AG10803 (cell line): ENCODE measurements around the gene GCKR.

ENCODE experiments used
- DNase-seq: peaks from one replicate; pipeline ENCODE4 v3.0.0; 2010; ENCODE audit warnings: low read depth
- H3K4me3 ChIP-seq: 2 replicates; pipeline ENCODE4 v1.5.1; 2011; ENCODE audit warnings: mild to moderate bottlenecking, low read length, control low read depth
- TF ChIP-seq, protein P1 (sequence below): conservative IDR thresholded peaks from 2 replicates; pipeline ENCODE4 v1.5.1; 2011; ENCODE audit warnings: mild to moderate bottlenecking, low read length, control low read depth, inconsistent platforms

GCKR gene

DNA sequence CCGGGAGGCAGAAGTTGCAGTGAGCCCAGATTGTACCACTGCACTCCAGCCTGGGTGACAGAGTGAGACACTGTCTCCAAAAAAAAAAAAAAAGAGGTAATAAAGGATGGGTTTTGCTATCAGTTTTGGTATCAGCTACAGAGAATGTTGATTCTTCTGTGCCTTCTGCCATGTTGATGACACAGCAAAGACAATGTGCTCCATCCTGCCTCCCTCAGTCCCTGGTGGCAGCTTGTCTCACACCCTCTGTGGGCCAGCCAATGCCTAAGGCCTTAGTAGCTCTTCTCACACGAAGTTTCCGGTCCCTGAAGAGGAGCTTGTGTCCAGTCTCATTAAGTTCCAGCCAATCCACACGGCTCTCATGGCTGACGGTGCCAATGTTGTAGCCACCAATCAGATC is 24.7 kb upstream of the GCKR start:
- TF ChIP-seq, protein P1, sequence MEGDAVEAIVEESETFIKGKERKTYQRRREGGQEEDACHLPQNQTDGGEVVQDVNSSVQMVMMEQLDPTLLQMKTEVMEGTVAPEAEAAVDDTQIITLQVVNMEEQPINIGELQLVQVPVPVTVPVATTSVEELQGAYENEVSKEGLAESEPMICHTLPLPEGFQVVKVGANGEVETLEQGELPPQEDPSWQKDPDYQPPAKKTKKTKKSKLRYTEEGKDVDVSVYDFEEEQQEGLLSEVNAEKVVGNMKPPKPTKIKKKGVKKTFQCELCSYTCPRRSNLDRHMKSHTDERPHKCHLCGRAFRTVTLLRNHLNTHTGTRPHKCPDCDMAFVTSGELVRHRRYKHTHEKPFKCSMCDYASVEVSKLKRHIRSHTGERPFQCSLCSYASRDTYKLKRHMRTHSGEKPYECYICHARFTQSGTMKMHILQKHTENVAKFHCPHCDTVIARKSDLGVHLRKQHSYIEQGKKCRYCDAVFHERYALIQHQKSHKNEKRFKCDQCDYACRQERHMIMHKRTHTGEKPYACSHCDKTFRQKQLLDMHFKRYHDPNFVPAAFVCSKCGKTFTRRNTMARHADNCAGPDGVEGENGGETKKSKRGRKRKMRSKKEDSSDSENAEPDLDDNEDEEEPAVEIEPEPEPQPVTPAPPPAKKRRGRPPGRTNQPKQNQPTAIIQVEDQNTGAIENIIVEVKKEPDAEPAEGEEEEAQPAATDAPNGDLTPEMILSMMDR: no peak

DNA sequence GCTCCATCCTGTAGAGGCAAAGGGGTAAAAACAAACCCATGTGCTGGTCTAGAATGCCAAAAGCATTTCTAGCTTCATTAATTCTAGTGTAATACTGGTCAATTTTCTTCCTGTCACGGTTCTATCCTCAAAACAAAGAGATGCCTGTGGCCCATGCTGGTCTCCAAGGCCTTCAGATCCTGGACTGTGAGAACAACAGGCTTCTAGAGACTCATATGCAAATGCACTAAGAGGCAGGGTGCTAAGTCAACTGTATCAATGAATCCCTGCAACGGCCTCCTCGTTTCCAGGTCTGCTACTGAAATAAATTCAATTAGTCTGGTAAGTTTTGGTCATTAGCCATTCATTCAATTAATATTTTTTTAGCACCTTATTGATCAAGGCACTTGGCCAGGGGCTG is 11.1 kb upstream of the GCKR start:
- TF ChIP-seq, protein P1: no peak
- no peak for DNase-seq
- H3K4me3 ChIP-seq: no peak overlapping the region

More for the DNA sequence above, 24.7 kb upstream of the GCKR start:
- no peak for DNase-seq
- H3K4me3 ChIP-seq: no peak overlapping the region

DNA sequence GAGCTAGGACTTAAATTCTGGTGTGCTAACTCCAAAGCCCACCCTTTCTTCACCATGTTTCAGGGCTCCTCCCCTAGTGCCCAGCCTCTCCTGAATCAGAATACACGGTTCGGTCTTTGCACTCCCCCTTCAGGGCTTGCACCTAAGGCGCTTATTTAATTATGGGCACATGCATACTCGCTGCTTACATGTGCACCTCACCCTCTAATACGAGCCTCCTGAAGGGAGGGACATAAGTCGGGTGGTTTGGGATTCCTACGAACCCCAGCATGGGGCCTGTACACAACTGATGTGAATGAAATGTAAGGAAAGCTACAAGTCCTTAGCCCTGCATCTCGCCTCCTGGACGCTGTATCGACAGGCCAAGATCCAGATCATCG is 7.5 kb upstream of the GCKR start:
- TF ChIP-seq, protein P1: peak; percentile 23
- DNase-seq: peak; percentile 16

DNA sequence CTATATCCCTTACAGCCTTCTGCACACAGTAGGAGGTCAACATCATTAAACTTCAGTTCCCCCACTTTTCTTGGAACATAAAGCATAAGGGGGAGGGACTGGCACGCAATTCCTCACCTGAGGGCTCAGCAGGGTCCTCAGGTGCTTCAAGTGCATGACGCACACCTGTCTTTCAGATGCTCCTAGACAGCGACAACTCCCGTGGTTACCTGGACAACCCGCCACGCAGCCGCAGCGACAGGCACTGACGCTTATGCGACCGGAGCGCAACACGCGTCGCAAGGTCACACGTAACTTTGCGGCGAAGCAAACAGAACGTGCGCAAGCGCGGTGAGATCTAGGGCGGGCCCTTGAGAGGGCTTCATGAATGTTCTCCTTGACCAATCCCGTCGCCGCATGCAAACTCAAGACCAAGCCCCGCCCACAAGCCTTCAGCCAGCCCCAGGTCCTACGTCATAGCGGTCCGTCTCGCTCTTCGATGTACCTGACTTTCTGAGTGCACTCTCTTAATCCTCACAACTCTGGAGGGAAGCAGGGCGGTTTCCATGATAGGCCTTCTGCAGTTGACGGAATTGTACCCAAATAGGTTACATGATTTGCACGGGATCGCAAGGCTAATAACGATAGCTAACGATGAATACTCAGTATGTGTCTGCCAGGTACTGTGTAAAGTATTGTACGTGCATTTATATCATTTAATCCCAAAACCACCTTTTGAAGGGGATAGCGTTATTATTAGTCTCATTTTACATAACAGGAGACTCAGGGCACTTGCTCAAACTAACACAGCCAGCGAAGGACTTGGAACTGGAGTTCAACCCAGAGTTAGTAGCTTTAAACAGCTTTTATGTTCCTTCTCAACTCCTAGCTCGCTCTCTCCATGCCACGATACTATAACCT is 6.9 kb upstream of the GCKR start, which contains the start of gene IFT172:
TSS of gene IFT172 (minus strand) at position 246 of the 900 bp plus-strand sequence. CDS start at position 156, 90 bp downstream.
- H3K4me3 ChIP-seq: peak within 1 kb of the TSS; percentile 81
- peak; percentile 97 for DNase-seq

More for the DNA sequence above, 7.5 kb upstream of the GCKR start:
- H3K4me3 ChIP-seq: peak overlapping the region; percentile 81

DNA sequence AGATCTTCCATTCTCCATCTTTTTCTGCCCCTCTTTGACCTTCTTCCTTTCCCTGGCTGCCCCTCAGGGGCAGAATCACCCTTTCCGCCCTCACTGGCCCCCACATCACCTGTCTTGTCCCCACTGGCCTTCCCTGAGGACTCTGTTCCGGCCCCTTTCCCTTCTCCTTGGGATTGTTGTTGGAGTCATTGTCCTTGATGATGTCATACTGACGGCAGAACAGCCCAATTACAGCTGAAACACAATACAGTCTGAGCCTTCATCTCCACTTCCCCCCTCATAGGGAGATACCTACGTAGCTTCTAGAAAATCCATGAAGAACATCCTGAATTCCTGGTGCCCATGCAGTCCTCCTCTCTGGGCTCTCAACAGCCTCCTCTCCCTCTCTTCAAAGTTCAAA is 4.1 kb upstream of the GCKR start:
- DNase-seq: no peak
- TF ChIP-seq, protein P1: no peak
- no peak overlapping the region for H3K4me3 ChIP-seq

More for the DNA sequence above, 6.9 kb upstream of the GCKR start, which contains the start of gene IFT172:
- TF ChIP-seq, protein P1: no peak

DNA sequence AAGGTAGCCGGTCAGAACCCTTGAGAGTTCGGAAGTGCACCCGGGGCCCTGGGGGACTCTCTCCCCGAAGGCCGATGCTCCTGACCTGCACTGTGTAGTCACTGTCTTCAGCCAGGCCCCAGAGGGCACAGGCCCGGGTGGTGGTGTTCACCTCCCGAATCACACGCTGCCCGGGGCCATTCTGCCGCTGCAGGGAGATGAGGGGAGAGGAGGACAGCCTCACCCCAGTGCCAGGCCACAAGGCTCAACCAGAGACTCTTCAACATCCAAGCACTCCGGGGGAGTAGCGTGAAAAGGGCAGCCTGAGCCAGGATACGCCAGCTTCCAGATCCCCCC is 2.7 kb upstream of the GCKR start:
- H3K4me3 ChIP-seq: peak overlapping the region; percentile 70
- DNase-seq: no peak
- TF ChIP-seq, protein P1: no peak

DNA sequence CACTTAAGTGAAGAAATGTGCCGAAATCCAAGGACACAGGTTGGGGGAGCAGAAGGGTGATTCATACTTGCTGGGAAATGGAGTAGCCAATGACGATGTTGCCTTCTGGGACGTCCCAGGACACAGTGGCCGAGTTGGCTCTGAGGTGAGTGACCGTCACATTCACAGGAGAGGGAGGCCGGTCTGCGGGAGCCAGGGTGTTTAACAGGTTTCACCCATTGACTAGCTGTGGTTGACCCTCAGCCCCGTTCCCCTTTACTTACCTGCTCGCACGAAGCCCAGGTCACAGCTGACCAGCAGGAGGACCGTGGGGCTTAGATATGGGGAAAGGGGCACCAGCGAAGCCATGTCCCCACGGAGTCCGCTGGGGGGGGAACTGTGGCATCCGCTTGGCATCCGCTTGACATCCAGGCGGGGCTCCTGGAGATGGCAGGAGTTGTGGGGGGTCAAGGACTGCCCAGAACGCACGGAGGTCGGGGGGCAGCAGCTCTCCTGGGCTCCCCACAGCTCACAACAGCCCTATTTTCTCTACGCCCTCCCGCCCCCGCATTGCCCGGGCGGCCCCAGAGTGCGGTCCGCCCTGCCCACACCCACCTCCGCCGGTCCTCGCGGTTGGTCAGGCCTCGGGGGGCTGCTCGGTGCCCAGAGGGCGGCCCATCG is 2.2 kb upstream of the GCKR start:
- peak overlapping the region; percentile 70 for H3K4me3 ChIP-seq
- TF ChIP-seq, protein P1: no peak
- peak; percentile 51 for DNase-seq
